ENCODE measurements around the gene CAPN14.
A peak's percentile ranks its signal among the peaks of the same experiment; 100 is the strongest.

The CAPN14 gene

GRCh38 chr2:31251018-31251417 lies 33.7 kb upstream of the CAPN14 start:
- ATAC-seq (replicated peaks) (no peak), DNase-seq (no peak)
- Mint-ChIP-seq H3K9me3 (no peaks in the 10 kb centered on the region), H3K27ac (no peak overlapping the region), H3K4me1 (ENCODE audit: low read depth in 2 of 2) (peaks cover 0 to 4% of the 10 kb centered on the region in 2 donors), H3K36me3 (ENCODE audit: insufficient read depth) (no peaks in the 10 kb centered on the region), H3K27me3 (no peaks in the 10 kb centered on the region), H3K4me3 (no peak overlapping the region)

GRCh38 chr2:31249009-31249690 lies 31.8 kb upstream of the CAPN14 start:
- Mint-ChIP-seq H3K27me3 (no peaks in the 10 kb centered on the region), H3K9me3 (no peaks in the 10 kb centered on the region), H3K27ac (no peak overlapping the region), H3K36me3 (ENCODE audit: insufficient read depth) (peaks cover 3% of the 10 kb centered on the region), H3K4me3 (no peak overlapping the region), H3K4me1 (ENCODE audit: low read depth in 2 of 2) (no peaks in the 10 kb centered on the region)
- ATAC-seq (replicated peaks) (no peak), DNase-seq (no peak)

GRCh38 chr2:31248139-31248538 lies 30.8 kb upstream of the CAPN14 start:
- ATAC-seq (replicated peaks) (no peak), DNase-seq (no peak)
- H3K4me3 Mint-ChIP-seq = no peak overlapping the region
- H3K4me1 Mint-ChIP-seq (ENCODE audit: low read depth in 2 of 2) = no peaks in the 10 kb centered on the region
- peaks cover 4% of the 10 kb centered on the region for H3K36me3 Mint-ChIP-seq (ENCODE audit: insufficient read depth)
- no peaks in the 10 kb centered on the region for H3K27me3 Mint-ChIP-seq
- no peaks in the 10 kb centered on the region for H3K9me3 Mint-ChIP-seq
- no peak overlapping the region for H3K27ac Mint-ChIP-seq

DNA sequence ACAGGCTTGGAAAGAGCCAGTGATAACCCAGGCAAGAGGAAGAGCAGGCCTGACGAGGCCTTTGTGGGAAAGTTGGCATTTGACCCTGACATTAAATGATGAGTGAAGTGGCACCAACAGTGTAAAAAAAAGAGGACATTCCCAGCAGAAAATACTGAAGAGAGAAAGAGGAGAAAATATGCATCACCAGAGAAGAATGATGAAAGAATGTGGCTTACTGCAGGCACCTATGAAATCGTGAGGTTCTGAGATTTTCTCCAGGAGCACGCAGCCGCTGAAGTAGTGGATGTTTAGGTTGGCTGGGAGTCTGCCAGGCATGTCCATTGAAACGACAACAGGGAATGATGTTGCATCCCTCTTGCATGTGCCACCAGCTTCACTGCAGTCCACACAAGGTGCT lies 30.4 kb upstream of the CAPN14 start:
- Mint-ChIP-seq H3K9me3 (no peaks in the 10 kb centered on the region), H3K27ac (no peak overlapping the region), H3K36me3 (ENCODE audit: insufficient read depth) (peaks cover 4% of the 10 kb centered on the region), H3K4me1 (ENCODE audit: low read depth in 2 of 2) (no peaks in the 10 kb centered on the region), H3K4me3 (no peak overlapping the region), H3K27me3 (no peaks in the 10 kb centered on the region)
- DNase-seq (no peak), ATAC-seq (replicated peaks) (no peak)

DNA sequence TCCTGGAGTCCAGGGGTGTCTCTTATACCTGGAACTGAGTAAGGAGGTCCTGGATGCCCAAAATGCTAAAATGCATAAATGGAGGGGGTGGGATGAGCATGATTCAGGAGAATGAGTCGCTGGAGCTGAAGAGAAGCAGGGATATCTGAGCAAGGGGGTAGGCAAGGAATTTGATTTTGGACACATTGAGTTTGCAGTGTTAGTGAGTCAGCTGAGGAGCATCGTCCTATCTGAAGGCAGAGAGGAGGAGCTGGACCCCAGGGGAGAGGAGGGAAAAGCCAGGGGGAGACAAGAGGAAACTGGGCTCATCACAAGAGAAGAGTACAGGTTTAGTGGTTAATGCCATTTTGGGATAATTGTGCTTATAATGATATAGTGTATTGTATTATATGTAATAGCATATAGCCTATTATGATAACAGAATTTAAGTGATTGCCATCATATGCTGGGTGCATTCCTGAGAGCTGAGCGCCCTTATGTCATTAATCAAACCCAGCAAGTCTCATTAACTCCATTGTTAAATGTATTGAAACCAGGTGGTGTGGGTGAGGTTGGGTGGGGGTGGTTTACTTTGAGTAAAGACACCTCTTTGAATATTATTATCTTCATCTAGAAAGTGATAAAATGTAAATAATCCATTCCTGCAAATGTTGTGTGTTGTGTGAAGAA lies 29.0 kb upstream of the CAPN14 start:
- Mint-ChIP-seq H3K27ac (no peak overlapping the region), H3K4me1 (ENCODE audit: low read depth in 2 of 2) (no peaks in the 10 kb centered on the region), H3K36me3 (ENCODE audit: insufficient read depth) (peaks cover 4% of the 10 kb centered on the region), H3K27me3 (no peaks in the 10 kb centered on the region), H3K9me3 (no peaks in the 10 kb centered on the region), H3K4me3 (no peak overlapping the region)
- ATAC-seq (replicated peaks) = no peak
- DNase-seq = no peak

DNA sequence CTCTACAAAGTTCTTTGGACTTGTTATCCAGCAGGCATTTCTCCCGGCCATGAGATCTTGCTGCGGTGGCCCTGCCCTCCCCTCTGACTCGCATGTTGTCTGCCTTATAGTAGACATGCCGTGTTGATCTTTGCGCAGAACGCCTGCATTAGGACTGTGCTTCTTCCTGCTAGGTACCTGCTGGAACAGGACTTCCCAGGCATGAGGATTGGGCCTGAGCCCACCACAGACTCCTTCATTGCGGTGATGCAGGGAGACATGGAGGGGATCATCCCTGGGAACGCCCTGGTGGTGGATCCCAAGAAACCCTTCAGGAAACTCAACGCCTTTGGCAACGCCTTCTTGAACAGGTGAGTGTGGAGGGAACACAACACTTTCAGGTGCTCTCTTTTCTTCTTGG lies 26.8 kb upstream of the CAPN14 start:
- peaks cover 4% of the 10 kb centered on the region for H3K36me3 Mint-ChIP-seq (ENCODE audit: insufficient read depth)
- no peaks in the 10 kb centered on the region for H3K9me3 Mint-ChIP-seq
- peaks cover 0 to 2% of the 10 kb centered on the region in 2 donors for H3K4me1 Mint-ChIP-seq (ENCODE audit: low read depth in 2 of 2)
- DNase-seq (no peak), ATAC-seq (replicated peaks) (no peak)
- no peaks in the 10 kb centered on the region for H3K27me3 Mint-ChIP-seq
- H3K27ac Mint-ChIP-seq = no peak overlapping the region
- H3K4me3 Mint-ChIP-seq = no peak overlapping the region

DNA sequence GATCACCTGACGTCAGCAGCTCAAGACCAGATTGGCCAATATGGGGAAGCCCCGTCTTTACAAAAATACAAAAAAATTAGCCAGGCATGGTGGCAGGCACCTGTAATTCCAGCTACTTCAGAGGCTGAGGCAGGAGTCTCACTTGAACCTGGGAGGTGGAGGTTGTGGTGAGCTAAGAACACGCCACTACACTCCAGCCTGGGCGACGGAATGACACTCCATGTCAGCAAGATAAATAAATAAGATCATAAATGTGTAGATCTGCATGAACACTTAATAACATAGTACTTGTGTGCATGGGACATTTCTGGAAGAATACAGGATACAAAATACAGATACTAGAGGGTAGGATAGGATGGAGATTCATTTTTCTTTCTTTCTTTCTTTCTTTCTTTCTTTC lies 25.7 kb upstream of the CAPN14 start:
- ATAC-seq (replicated peaks) = no peak
- no peak overlapping the region for H3K27ac Mint-ChIP-seq
- H3K9me3 Mint-ChIP-seq = no peaks in the 10 kb centered on the region
- no peaks in the 10 kb centered on the region for H3K27me3 Mint-ChIP-seq
- DNase-seq = no peak
- H3K4me3 Mint-ChIP-seq = no peak overlapping the region
- H3K4me1 Mint-ChIP-seq (ENCODE audit: low read depth in 2 of 2) = peaks cover 0 to 5% of the 10 kb centered on the region in 2 donors
- peaks cover 4% of the 10 kb centered on the region for H3K36me3 Mint-ChIP-seq (ENCODE audit: insufficient read depth)

DNA sequence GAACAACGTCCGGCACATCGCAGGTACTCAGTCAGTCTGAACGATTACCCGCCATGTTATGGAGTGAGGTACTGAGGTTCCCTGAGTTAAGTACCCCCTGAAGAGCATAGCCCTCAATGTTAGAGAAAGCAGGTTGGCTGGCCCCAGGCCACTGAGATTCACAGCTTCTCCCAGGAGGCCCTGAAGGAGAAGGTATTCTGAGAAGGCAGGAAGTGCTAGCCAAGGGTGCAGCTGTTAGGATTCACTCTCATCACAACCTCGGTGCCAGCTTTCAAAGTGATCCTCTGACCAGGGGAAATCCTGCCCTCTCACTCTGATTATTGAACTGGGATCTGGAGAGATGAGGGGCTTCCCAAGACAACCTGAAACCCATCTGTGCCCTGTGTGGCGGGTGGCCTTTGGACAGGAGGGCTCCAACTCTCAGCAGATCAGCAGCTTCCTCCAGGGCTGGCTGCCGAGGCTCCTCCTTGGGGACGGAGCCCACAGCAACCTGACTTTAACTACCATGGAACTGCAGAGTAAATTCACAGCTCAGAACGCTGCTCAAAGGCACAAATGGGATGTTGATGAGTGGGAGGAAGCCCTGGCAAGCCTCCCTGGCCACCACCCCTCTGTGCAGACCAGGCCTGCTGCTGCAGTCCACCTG lies 24.4 kb upstream of the CAPN14 start:
- Mint-ChIP-seq H3K4me3 (no peak overlapping the region), H3K36me3 (ENCODE audit: insufficient read depth) (peaks cover 4% of the 10 kb centered on the region), H3K9me3 (no peaks in the 10 kb centered on the region), H3K27me3 (no peaks in the 10 kb centered on the region), H3K4me1 (ENCODE audit: low read depth in 2 of 2) (peaks cover 0 to 5% of the 10 kb centered on the region in 2 donors), H3K27ac (no peak overlapping the region)
- ATAC-seq (replicated peaks) = no peak
- no peak for DNase-seq

GRCh38 chr2:31240381-31241365 lies 23.4 kb upstream of the CAPN14 start:
- ATAC-seq (replicated peaks) = no peak
- DNase-seq = no peak
- H3K4me3 Mint-ChIP-seq = no peak overlapping the region
- H3K27me3 Mint-ChIP-seq = no peaks in the 10 kb centered on the region
- H3K27ac Mint-ChIP-seq = peak overlapping the region in 1 of 2 donors; percentile 18
- H3K9me3 Mint-ChIP-seq = no peaks in the 10 kb centered on the region
- H3K36me3 Mint-ChIP-seq (ENCODE audit: insufficient read depth) = peaks cover 4% of the 10 kb centered on the region
- H3K4me1 Mint-ChIP-seq (ENCODE audit: low read depth in 2 of 2) = peaks cover 1 to 5% of the 10 kb centered on the region in 2 donors

DNA sequence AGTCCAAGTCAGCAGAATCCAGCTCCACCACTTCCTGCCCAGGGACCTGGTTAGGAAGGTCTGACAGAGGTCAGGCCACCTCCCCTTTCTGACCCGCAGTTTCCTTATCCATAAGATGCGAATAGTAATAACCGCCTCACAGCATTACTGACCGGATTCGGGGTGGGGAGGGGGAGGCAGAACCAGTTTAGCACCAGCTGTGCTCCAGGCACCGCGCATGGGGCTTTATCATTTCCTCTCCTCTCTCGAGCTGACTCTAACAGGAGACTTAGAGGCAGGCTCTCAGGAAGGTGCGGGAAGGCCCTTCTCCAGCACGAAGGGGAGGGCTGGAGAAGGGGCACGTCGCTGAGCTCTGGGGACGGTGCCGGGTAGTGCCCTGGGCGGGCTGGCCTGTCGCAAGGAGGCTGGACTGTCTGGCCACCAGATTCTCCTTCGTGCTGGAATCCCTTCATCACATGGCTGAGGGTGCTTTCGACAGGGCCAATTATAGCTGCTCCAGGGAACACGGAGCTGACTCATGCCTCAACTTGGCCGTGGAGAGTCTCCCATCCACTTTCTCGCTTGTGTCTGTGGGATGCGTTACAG lies 22.4 kb upstream of the CAPN14 start:
- H3K9me3 Mint-ChIP-seq = no peaks in the 10 kb centered on the region
- H3K27me3 Mint-ChIP-seq = no peaks in the 10 kb centered on the region
- no peak overlapping the region for H3K4me3 Mint-ChIP-seq
- peaks cover 4% of the 10 kb centered on the region for H3K36me3 Mint-ChIP-seq (ENCODE audit: insufficient read depth)
- ATAC-seq (replicated peaks) = no peak
- peaks cover 9 to 11% of the 10 kb centered on the region in 2 donors for H3K4me1 Mint-ChIP-seq (ENCODE audit: low read depth in 2 of 2)
- no peak overlapping the region for H3K27ac Mint-ChIP-seq
- DNase-seq = no peak

GRCh38 chr2:31238906-31239592 lies 21.7 kb upstream of the CAPN14 start:
- ATAC-seq (replicated peaks) (no peak), DNase-seq (no peak)
- no peaks in the 10 kb centered on the region for H3K27me3 Mint-ChIP-seq
- peaks cover 9 to 13% of the 10 kb centered on the region in 2 donors for H3K4me1 Mint-ChIP-seq (ENCODE audit: low read depth in 2 of 2)
- peaks cover under 1% of the 10 kb centered on the region for H3K36me3 Mint-ChIP-seq (ENCODE audit: insufficient read depth)
- peak overlapping the region in 1 of 2 donors; percentile 45 for H3K27ac Mint-ChIP-seq
- H3K4me3 Mint-ChIP-seq = no peak overlapping the region
- no peaks in the 10 kb centered on the region for H3K9me3 Mint-ChIP-seq

- Mint-ChIP-seq H3K4me3 (no peak overlapping the region), H3K4me1 (ENCODE audit: low read depth in 2 of 2) (peaks cover 9 to 14% of the 10 kb centered on the region in 2 donors), H3K27ac (peak overlapping the region in 1 of 2 donors; percentile 45), H3K9me3 (no peaks in the 10 kb centered on the region), H3K36me3 (ENCODE audit: insufficient read depth) (no peaks in the 10 kb centered on the region), H3K27me3 (no peaks in the 10 kb centered on the region)
- ATAC-seq (replicated peaks) (no peak), DNase-seq (no peak)
These were observed 21.0 kb upstream of the CAPN14 start for GRCh38 chr2:31238126-31238905.
